Liver (tissue), 9 donors: ENCODE results near the gene PRKAR1B. TPM values are rescaled to one million over a fixed set of nuclear protein-coding genes. Genes with fewer than 3 reads are reported as not detected.

Experiments used
- DNase-seq: peaks from one replicate; pipeline ENCODE4 v3.0.0-alpha.2; 2017; ENCODE audit warnings: low spot score
- H3K27ac ChIP-seq, 2 donors: one replicate each; pipeline ENCODE4 v1.7.0; 2013; ENCODE audit warnings: inconsistent platforms in 2 of 2, low read length in 2 of 2, control low read depth in 1 of 2, low read depth in 1 of 2, mild to moderate bottlenecking in 1 of 2
- H3K27me3 ChIP-seq, 4 donors: one replicate each; pipeline versions ENCODE4 v1.6.1 to v1.7.0; 2013; ENCODE audit warnings: low read length in 3 of 4, inconsistent platforms in 1 of 4, mild to moderate bottlenecking in 1 of 4, moderate library complexity in 1 of 4; ENCODE audit not compliant: control insufficient read depth in 4 of 4, insufficient read depth in 4 of 4
- H3K36me3 ChIP-seq, 4 donors: one replicate each; pipeline versions ENCODE4 v1.6.1 to v1.7.0; 2013; ENCODE audit warnings: low read length in 3 of 4, mild to moderate bottlenecking in 3 of 4, low read depth in 1 of 4, moderate library complexity in 1 of 4; ENCODE audit not compliant: control insufficient read depth in 4 of 4, insufficient read depth in 3 of 4
- H3K4me1 ChIP-seq, 4 donors: one replicate each; pipeline versions ENCODE4 v1.6.1 to v1.7.0; 2013; ENCODE audit warnings: low read length in 3 of 4, mild to moderate bottlenecking in 3 of 4, moderate library complexity in 1 of 4; ENCODE audit not compliant: control insufficient read depth in 4 of 4, insufficient read depth in 4 of 4
- H3K4me3 ChIP-seq, 3 donors: one replicate each; pipeline versions ENCODE4 v1.6.1 to v1.7.0; 2013; ENCODE audit warnings: low read length in 3 of 3, control low read depth in 1 of 3, low read depth in 1 of 3, mild to moderate bottlenecking in 1 of 3
- H3K9ac ChIP-seq, 2 donors: one replicate each; pipeline ENCODE4 v1.7.0; 2013; ENCODE audit warnings: low read length in 2 of 2, mild to moderate bottlenecking in 2 of 2, moderate library complexity in 2 of 2, control low read depth in 1 of 2, low read depth in 1 of 2
- H3K9me3 ChIP-seq, 4 donors: one replicate each; pipeline versions ENCODE4 v1.6.1 to v1.7.0; 2013; ENCODE audit warnings: low read length in 3 of 4; ENCODE audit not compliant: control insufficient read depth in 4 of 4
- ATF3 ChIP-seq: IDR thresholded peaks from 2 replicates; pipeline ENCODE4 v1.6.1; 2016; ENCODE audit warnings: antibody characterized with exemption
- CTCF ChIP-seq: fragments of 150-350 bp; IDR thresholded peaks from 2 replicates; pipeline ENCODE4 v1.5.1; 2017; ENCODE audit warnings: improper control_type of control experiment, low read depth, low read length; ENCODE audit not compliant: missing input control
- EGR1 ChIP-seq, 2 donors: IDR thresholded peaks; 2 replicates each; pipeline ENCODE4 v1.6.1; 2016 to 2018; ENCODE audit warnings: antibody characterized with exemption in 2 of 2, low read depth in 2 of 2
- FOXA1 ChIP-seq: IDR thresholded peaks from 2 replicates; pipeline ENCODE4 v1.6.1; 2016; ENCODE audit warnings: antibody characterized with exemption
- FOXA2 ChIP-seq: IDR thresholded peaks from 2 replicates; pipeline ENCODE4 v1.6.1; 2016; ENCODE audit warnings: antibody characterized with exemption
- GABPA ChIP-seq, 2 donors: IDR thresholded peaks in 1 of 2; conservative IDR thresholded peaks in 1 of 2; 2 replicates each; pipeline ENCODE4 v1.6.1; 2016; ENCODE audit warnings: antibody characterized with exemption in 2 of 2, mild to moderate bottlenecking in 1 of 2, moderate library complexity in 1 of 2
- HNF4A ChIP-seq, 2 donors: conservative IDR thresholded peaks; 2 replicates each; pipeline ENCODE4 v1.6.1; 2016; ENCODE audit warnings: antibody characterized with exemption in 2 of 2, mild to moderate bottlenecking in 2 of 2
- HNF4G ChIP-seq: IDR thresholded peaks from 2 replicates; pipeline ENCODE4 v1.6.1; 2016; ENCODE audit warnings: antibody characterized with exemption
- JUND ChIP-seq, 2 donors: IDR thresholded peaks; 2 replicates each; pipeline ENCODE4 v1.6.1; 2016; ENCODE audit warnings: antibody characterized with exemption in 2 of 2
- MAX ChIP-seq: IDR thresholded peaks from 2 replicates; pipeline ENCODE4 v1.6.1; 2016; ENCODE audit warnings: antibody characterized with exemption
- NR2F2 ChIP-seq: IDR thresholded peaks from 2 replicates; pipeline ENCODE4 v1.6.1; 2016; ENCODE audit warnings: antibody characterized with exemption
- RAD21 ChIP-seq, 2 donors: IDR thresholded peaks; 2 replicates each; pipeline ENCODE4 v1.6.1; 2016; ENCODE audit warnings: antibody characterized with exemption in 2 of 2, mild to moderate bottlenecking in 2 of 2
- REST ChIP-seq: IDR thresholded peaks from 2 replicates; pipeline ENCODE4 v1.6.1; 2016; ENCODE audit warnings: antibody characterized with exemption, mild to moderate bottlenecking
- RXRA ChIP-seq, 2 donors: IDR thresholded peaks; 2 replicates each; pipeline ENCODE4 v1.6.1; 2017 to 2018; ENCODE audit warnings: antibody characterized with exemption in 2 of 2, mild to moderate bottlenecking in 1 of 2
- SP1 ChIP-seq: IDR thresholded peaks from 2 replicates; pipeline ENCODE4 v1.6.1; 2018; ENCODE audit warnings: antibody characterized with exemption, mild to moderate bottlenecking
- TAF1 ChIP-seq: conservative IDR thresholded peaks from 2 replicates; pipeline ENCODE4 v1.6.1; 2016; ENCODE audit warnings: antibody characterized with exemption, mild to moderate bottlenecking
- YY1 ChIP-seq: IDR thresholded peaks from 2 replicates; pipeline ENCODE4 v1.6.1; 2016; ENCODE audit warnings: antibody characterized with exemption, mild to moderate bottlenecking
- ZBTB33 ChIP-seq: IDR thresholded peaks from 2 replicates; pipeline ENCODE4 v1.6.1; 2016; ENCODE audit warnings: antibody characterized with exemption
- WGBS: extraction: QIAGEN DNeasy Blood & Tissue Kit; methylation state at CpG from one replicate; pipeline ENCODE4 v1.1.7; 2013; 5-methylcytosine and 5-hydroxymethylcytosine counted together
- polyA plus RNA-seq, 2 donors: library from polyadenylated mRNA; stranded (reverse) in 1 of 2; unstranded in 1 of 2; fragments of 200-250 nt in 1 of 2; fragments of >200 nt in 1 of 2; fragmentation: Nextera tagmentation in 1 of 2; extraction: Ambion mirVana in 1 of 2; gene quantifications; one replicate each; pipeline versions ENCODE4 v1.2.1 to v1.2.3, GENCODE V29; 2013 to 2015
- total RNA-seq, 2 donors: library from RNA; depleted of rRNA; stranded (reverse); fragments of >200 nt; gene quantifications; one replicate each; pipeline ENCODE4 v1.2.3, GENCODE V29; 2014
- donor health status: healthy.
- donor health status: healthy.
- donor health status: healthy.
- donor health status: healthy.
- donor health status: healthy.

The PRKAR1B gene
- total and polyA plus RNA-seq, 4 donors = 11.1 to 14.4 (median 12.4) TPM

- Histone ChIP-seq H3K27ac (peak overlapping the region; percentile 89 to 92), H3K9ac (peak overlapping the region; percentile 41 to 87), H3K36me3 (peaks cover 0 to 4% (median 0%) of the 10 kb centered on the region in 4 donors), H3K27me3 (no peaks in the 10 kb centered on the region), H3K4me1 (peaks cover 3 to 31% (median 20%) of the 10 kb centered on the region in 4 donors), H3K9me3 (no peaks in the 10 kb centered on the region), H3K4me3 (no peak overlapping the region)
- TF ChIP-seq HNF4A (conservative IDR thresholded peaks at IDR 0.05) (peak; percentile 79 to 89), RAD21 (IDR thresholded peaks at IDR 0.05) (peak in 1 of 2 donors; percentile 63), TAF1 (no peak), EGR1 (IDR thresholded peaks at IDR 0.05; ENCODE audit: low read depth in 2 of 2) (no peak), MAX (no peak), FOXA1 (peak; percentile 47), REST (peak; percentile 56), HNF4G (peak; percentile 54), FOXA2 (no peak), ATF3 (no peak), JUND (IDR thresholded peaks at IDR 0.05) (peak; percentile 89 to 95), SP1 (peak; percentile 89), ZBTB33 (no peak), RXRA (IDR thresholded peaks at IDR 0.05) (peak; percentile 94 to 96), YY1 (peak; percentile 73), CTCF (no peak), NR2F2 (no peak), GABPA (IDR thresholded peaks at IDR 0.05 in 1 of 2, conservative IDR thresholded peaks at IDR 0.05 in 1 of 2) (peak in 1 of 2 donors; percentile 57)
- WGBS = 31% methylated on average over 20 of the region's 20 CpGs
- DNase-seq = peak; percentile 73
Measured at GRCh38 chr7:503575-504111, 223.4 kb downstream of the PRKAR1B start.
